Measurements from ENCODE around the gene AMBP. TPM values are rescaled to one million over a fixed set of nuclear protein-coding genes. Genes with fewer than 3 reads are reported as not detected.

The AMBP gene
- polyA plus RNA-seq, 1 of the 3 experiments (the other 2 are of a cell fraction): 0.16 TPM

- TF ChIP-seq SIN3A (IDR thresholded peaks at IDR 0.05; ENCODE audit: borderline replicate concordance, low read depth, low read length) (no peak), USF1 (IDR thresholded peaks at IDR 0.05; ENCODE audit: borderline replicate concordance, low read depth) (no peak), TCF12 (IDR thresholded peaks at IDR 0.05) (no peak), EZH2phosphoT487 (IDR thresholded peaks at IDR 0.05; ENCODE audit: borderline replicate concordance, low read depth) (no peak), MXI1 (IDR thresholded peaks at IDR 0.05; ENCODE audit: low read depth, low read length) (no peak), NRF1 (IDR thresholded peaks at IDR 0.05; ENCODE audit: low read depth, low read length) (no peak)
Measured at GRCh38 chr9:114030364-114030763, 47.7 kb downstream of the AMBP start (continued).

GRCh38 chr9:114029311-114030170 is 48.6 kb downstream of the AMBP start:
- Histone ChIP-seq H3K9me3 (no peaks in the 10 kb centered on the region), H3K79me2 (ENCODE audit: insufficient read depth) (no peaks in the 10 kb centered on the region), H3K4me3 (ENCODE audit: low read depth in 2 of 2, low read length in 1 of 2) (no peak overlapping the region), H3K27me3 (ENCODE audit: insufficient read depth) (no peaks in the 10 kb centered on the region), H4K20me1 (ENCODE audit: insufficient read depth) (no peaks in the 10 kb centered on the region), H3K36me3 (replicated peaks in 1 of 2; ENCODE audit: control insufficient read depth in 1 of 2, insufficient read depth in 2 of 2, low read length in 1 of 2) (peaks cover 22 to 63% of the 10 kb centered on the region in 2 experiments), H3F3A (replicated peaks; ENCODE audit: insufficient read depth) (no peaks in the 10 kb centered on the region), H2AFZ (ENCODE audit: low read depth) (no peak overlapping the region), H3K9me2 (no peaks in the 10 kb centered on the region), H3K4me1 (ENCODE audit: control insufficient read depth in 1 of 2, insufficient read depth in 2 of 2, low read depth in 1 of 2, low read length in 1 of 2) (no peaks in the 10 kb centered on the region; a peak in 1 of 4 replicates), H3K27ac (ENCODE audit: low read depth in 2 of 2, low read length in 1 of 2) (no peak overlapping the region), H3K9ac (no peak overlapping the region), H3K4me2 (no peak overlapping the region)
- ChIA-PET CTCF (interaction anchor here (1.2 kb wide), 1 partner anchor 292 kb away, joined by 4 read pairs; no protein-coding TSS in a partner anchor), POLR2A (no interaction called here)
- DNase-seq: no peak
- no peak for TF ChIP-seq REST (IDR thresholded peaks at IDR 0.05; ENCODE audit: low read depth, low read length)
- TF ChIP-seq EZH2phosphoT487 (IDR thresholded peaks at IDR 0.05; ENCODE audit: borderline replicate concordance, low read depth): no peak
- TF ChIP-seq ZBTB33 (IDR thresholded peaks at IDR 0.05; ENCODE audit: borderline replicate concordance, low read depth): no peak
- no peak for TF ChIP-seq RCOR1 (IDR thresholded peaks at IDR 0.05; ENCODE audit: low read length)
- TF ChIP-seq IRF3 (IDR thresholded peaks at IDR 0.05; ENCODE audit: low read depth, low read length): no peak
- no peak for TF ChIP-seq TAF1 (IDR thresholded peaks at IDR 0.05; ENCODE audit: borderline replicate concordance, low read depth, low read length)
- TF ChIP-seq RAD21 (IDR thresholded peaks at IDR 0.05; ENCODE audit: low read length): no peak
- no peak for TF ChIP-seq USF1 (IDR thresholded peaks at IDR 0.05; ENCODE audit: borderline replicate concordance, low read depth)
- no peak for TF ChIP-seq RFX5 (IDR thresholded peaks at IDR 0.05; ENCODE audit: low read length)
- no peak for TF ChIP-seq PBX3 (IDR thresholded peaks at IDR 0.05)
- TF ChIP-seq FOXJ3 (CRISPR knock-in tag; IDR thresholded peaks at IDR 0.05): no peak
- no peak for TF ChIP-seq CTCF (IDR thresholded peaks at IDR 0.05)
- TF ChIP-seq GATA2 (CRISPR knock-in tag; IDR thresholded peaks at IDR 0.05): no peak
- WGBS (ENCODE audit: low lambda C conversion rate): 89% methylated on average over 9 of the region's 12 CpGs
